Germinal center (tissue), 1 donor: ENCODE data around the gene TRIM50.
A peak's percentile ranks its signal among the peaks of the same experiment; 100 is the strongest.
"Not testable (repeated sequence)": the region's sequence is repeated elsewhere in the genome, so short reads cannot be mapped to it uniquely, and the experiment has no call there.

Experiments
- DNase-seq: peaks from one replicate; pipeline ENCODE4 v3.0.0; 2012; ENCODE audit warnings: mixed read lengths, low spot score

TRIM50 gene

GRCh38 chr7:73350306-73351068 lies 22.6 kb upstream of the TRIM50 start:
- no peak for DNase-seq

GRCh38 chr7:73349763-73350162 lies 21.9 kb upstream of the TRIM50 start:
- DNase-seq, result no peak

GRCh38 chr7:73345951-73346350 lies 18.1 kb upstream of the TRIM50 start:
- no peak for DNase-seq

GRCh38 chr7:73345538-73345937 lies 17.7 kb upstream of the TRIM50 start:
- no peak for DNase-seq

- DNase-seq, result no peak
Measured at GRCh38 chr7:73343671-73344380, 15.9 kb upstream of the TRIM50 start.

GRCh38 chr7:73342645-73343044 lies 14.8 kb upstream of the TRIM50 start:
- DNase-seq, result no peak

GRCh38 chr7:73341877-73342276 lies 14.0 kb upstream of the TRIM50 start:
- no peak for DNase-seq

- no peak for DNase-seq
Measured at GRCh38 chr7:73340514-73340913, 12.6 kb upstream of the TRIM50 start.

- no peak for DNase-seq
Measured at GRCh38 chr7:73338321-73338720, 10.4 kb upstream of the TRIM50 start.

- no peak for DNase-seq
Measured at GRCh38 chr7:73332447-73332846, 4.6 kb upstream of the TRIM50 start.

GRCh38 chr7:73330772-73331171 lies 2.9 kb upstream of the TRIM50 start:
- DNase-seq, result no peak

GRCh38 chr7:73329861-73330581 lies 2.1 kb upstream of the TRIM50 start:
- DNase-seq, result no peak

GRCh38 chr7:73328696-73329095 lies 814 bp upstream of the TRIM50 start:
- no peak for DNase-seq

GRCh38 chr7:73327449-73327848 lies 433 bp downstream of the TRIM50 start:
- not testable (repeated sequence) for DNase-seq

GRCh38 chr7:73325424-73325823 lies 2.5 kb downstream of the TRIM50 start:
- not testable (repeated sequence) for DNase-seq

GRCh38 chr7:73324081-73324845 lies 3.6 kb downstream of the TRIM50 start:
- DNase-seq, result peak; percentile 74

- DNase-seq, result not testable (repeated sequence)
Measured at GRCh38 chr7:73323434-73324080, 4.3 kb downstream of the TRIM50 start.

- DNase-seq, result not testable (repeated sequence)
Measured at GRCh38 chr7:73320009-73320408, 7.9 kb downstream of the TRIM50 start.

GRCh38 chr7:73319541-73319940 lies 8.3 kb downstream of the TRIM50 start:
- not testable (repeated sequence) for DNase-seq

- not testable (repeated sequence) for DNase-seq
Measured at GRCh38 chr7:73318656-73319204, 9.2 kb downstream of the TRIM50 start.

- no peak for DNase-seq
Measured at GRCh38 chr7:73316521-73316920, 11.4 kb downstream of the TRIM50 start.
